Neural cell (in vitro differentiated cells): ENCODE results near the gene CTRL. TPM values are rescaled to one million over a fixed set of nuclear protein-coding genes. Genes with fewer than 3 reads are reported as not detected.

ENCODE experiments used
- H2AFZ ChIP-seq: fragments of 200-600, 300-800 bp; sonication (generic), shearing (Covaris generic); 2 replicates; pipeline ENCODE4 v1.6.0; 2014; ENCODE audit warnings: low read depth, mild to moderate bottlenecking, antibody characterized with exemption, low read length, moderate library complexity
- H3F3A ChIP-seq: fragments of 200-600 bp; shearing (Covaris generic); 2 replicates; pipeline ENCODE4 v1.6.1; 2016; ENCODE audit warnings: mild to moderate bottlenecking, moderate library complexity, mixed read lengths, antibody characterized with exemption, low read length; ENCODE audit not compliant: insufficient read depth, poor library complexity, severe bottlenecking
- H3K27ac ChIP-seq: fragments of 200-600, 300-800 bp; sonication (generic), shearing (Covaris generic); 2 replicates; pipeline ENCODE4 v1.5.1; 2014; ENCODE audit warnings: mild to moderate bottlenecking, low read length, moderate library complexity
- H3K27me3 ChIP-seq: fragments of 300-800, 200-600 bp; sonication (generic), shearing (Covaris generic); 2 replicates; pipeline ENCODE4 v1.6.0; 2014; ENCODE audit warnings: mild to moderate bottlenecking, low read depth, low read length, moderate library complexity; ENCODE audit not compliant: insufficient read depth
- H3K36me3 ChIP-seq: fragments of 300-800, 200-600 bp; sonication (generic), shearing (Covaris generic); 2 replicates; pipeline ENCODE4 v1.5.1; 2014; ENCODE audit warnings: mild to moderate bottlenecking, antibody characterized with exemption, low read length, moderate library complexity; ENCODE audit not compliant: insufficient read depth
- H3K4me2 ChIP-seq: fragments of 300-800, 200-600 bp; sonication (generic), shearing (Covaris generic); 2 replicates; pipeline ENCODE4 v1.6.0; 2014; ENCODE audit warnings: mild to moderate bottlenecking, low read length
- H3K4me3 ChIP-seq: fragments of 300-800, 200-600 bp; sonication (generic), shearing (Covaris generic); 2 replicates; pipeline ENCODE4 v1.5.1; 2014; ENCODE audit warnings: mild to moderate bottlenecking, low read length, moderate library complexity
- H3K79me2 ChIP-seq: fragments of 200-600 bp; shearing (Covaris generic); replicated peaks from 2 replicates; pipeline ENCODE4 v1.6.0; 2014; ENCODE audit warnings: mild to moderate bottlenecking, low read length, moderate library complexity; ENCODE audit not compliant: insufficient read depth
- H3K9ac ChIP-seq: fragments of 300-800, 200-600 bp; sonication (generic), shearing (Covaris generic); 2 replicates; pipeline ENCODE4 v1.6.1; 2016; ENCODE audit warnings: mild to moderate bottlenecking, low read length, mixed read lengths
- H3K9me2 ChIP-seq: fragments of 200-600 bp; shearing (Covaris generic); 2 replicates; pipeline ENCODE4 v1.6.1; 2016; ENCODE audit warnings: mild to moderate bottlenecking, low read length, mixed read lengths; ENCODE audit not compliant: insufficient read depth
- H3K9me3 ChIP-seq: fragments of 200-600, 300-800 bp; sonication (generic), shearing (Covaris generic); 2 replicates; pipeline ENCODE4 v1.6.1; 2016; ENCODE audit warnings: mild to moderate bottlenecking, mixed run types, low read length, moderate library complexity, mixed read lengths
- H4K20me1 ChIP-seq: fragments of 200-600 bp; shearing (Covaris generic); 2 replicates; pipeline ENCODE4 v1.6.1; 2016; ENCODE audit warnings: mild to moderate bottlenecking, mixed run types; ENCODE audit not compliant: insufficient read depth
- CTCF ChIP-seq: fragments of 450-650 bp; IDR thresholded peaks from 2 replicates; pipeline ENCODE4 v1.5.1; 2014; ENCODE audit warnings: antibody characterized with exemption, mild to moderate bottlenecking, moderate library complexity; ENCODE audit not compliant: poor library complexity, severe bottlenecking
- EP300 ChIP-seq: fragments of 450-650 bp; conservative IDR thresholded peaks from 2 replicates; pipeline ENCODE4 v1.6.1; 2014; ENCODE audit warnings: antibody characterized with exemption, mild to moderate bottlenecking, moderate library complexity; ENCODE audit not compliant: poor library complexity, severe bottlenecking
- EZH2 ChIP-seq: fragments of 200-600, 300-800 bp; shearing (Covaris generic), sonication (generic); IDR thresholded peaks from 2 replicates; pipeline ENCODE4 v1.6.1; 2014; ENCODE audit warnings: antibody characterized with exemption, low read length, borderline replicate concordance, mild to moderate bottlenecking; ENCODE audit not compliant: insufficient read depth, poor library complexity, severe bottlenecking
- MXI1 ChIP-seq: fragments of 450-650 bp; conservative IDR thresholded peaks from 2 replicates; pipeline ENCODE4 v1.6.1; 2014; ENCODE audit warnings: antibody characterized with exemption, mild to moderate bottlenecking; ENCODE audit not compliant: poor library complexity, severe bottlenecking
- POLR2AphosphoS5 ChIP-seq: IDR thresholded peaks from 2 replicates; pipeline ENCODE4 v1.6.1; 2012
- RAD21 ChIP-seq: fragments of 450-650 bp; conservative IDR thresholded peaks from 2 replicates; pipeline ENCODE4 v1.6.1; 2014; ENCODE audit warnings: antibody characterized with exemption, mild to moderate bottlenecking, moderate library complexity
- SMC3 ChIP-seq: fragments of 450-650 bp; conservative IDR thresholded peaks from 2 replicates; pipeline ENCODE4 v1.6.1; 2014; ENCODE audit warnings: antibody characterized with exemption, mild to moderate bottlenecking, moderate library complexity; ENCODE audit not compliant: poor library complexity
- TAF1 ChIP-seq: IDR thresholded peaks from 2 replicates; pipeline ENCODE4 v1.6.1; 2012; ENCODE audit warnings: low read depth
- polyA plus RNA-seq: library from polyadenylated mRNA; depleted of rRNA; stranded (reverse); fragments of >200 nt; gene quantifications from 2 replicates; pipeline ENCODE4 v1.2.3, GENCODE V29; 2014
- TF ChIP-seq, protein P1 (sequence below): IDR thresholded peaks from 2 replicates; pipeline ENCODE4 v1.6.1; 2012; ENCODE audit warnings: borderline replicate concordance

The CTRL gene
- polyA plus RNA-seq, 1 donor from 2014 or later, result 3.8 TPM

GRCh38 chr16:67949645-67950044 lies 18.0 kb upstream of the CTRL start:
- H3K79me2 ChIP-seq, result no peaks in the 10 kb centered on the region
- no peak overlapping the region for H3K4me2 ChIP-seq
- no peak overlapping the region for H3K4me3 ChIP-seq
- no peaks in the 10 kb centered on the region for H4K20me1 ChIP-seq
- no peak overlapping the region for H3K27ac ChIP-seq
- TF ChIP-seq, protein P1, sequence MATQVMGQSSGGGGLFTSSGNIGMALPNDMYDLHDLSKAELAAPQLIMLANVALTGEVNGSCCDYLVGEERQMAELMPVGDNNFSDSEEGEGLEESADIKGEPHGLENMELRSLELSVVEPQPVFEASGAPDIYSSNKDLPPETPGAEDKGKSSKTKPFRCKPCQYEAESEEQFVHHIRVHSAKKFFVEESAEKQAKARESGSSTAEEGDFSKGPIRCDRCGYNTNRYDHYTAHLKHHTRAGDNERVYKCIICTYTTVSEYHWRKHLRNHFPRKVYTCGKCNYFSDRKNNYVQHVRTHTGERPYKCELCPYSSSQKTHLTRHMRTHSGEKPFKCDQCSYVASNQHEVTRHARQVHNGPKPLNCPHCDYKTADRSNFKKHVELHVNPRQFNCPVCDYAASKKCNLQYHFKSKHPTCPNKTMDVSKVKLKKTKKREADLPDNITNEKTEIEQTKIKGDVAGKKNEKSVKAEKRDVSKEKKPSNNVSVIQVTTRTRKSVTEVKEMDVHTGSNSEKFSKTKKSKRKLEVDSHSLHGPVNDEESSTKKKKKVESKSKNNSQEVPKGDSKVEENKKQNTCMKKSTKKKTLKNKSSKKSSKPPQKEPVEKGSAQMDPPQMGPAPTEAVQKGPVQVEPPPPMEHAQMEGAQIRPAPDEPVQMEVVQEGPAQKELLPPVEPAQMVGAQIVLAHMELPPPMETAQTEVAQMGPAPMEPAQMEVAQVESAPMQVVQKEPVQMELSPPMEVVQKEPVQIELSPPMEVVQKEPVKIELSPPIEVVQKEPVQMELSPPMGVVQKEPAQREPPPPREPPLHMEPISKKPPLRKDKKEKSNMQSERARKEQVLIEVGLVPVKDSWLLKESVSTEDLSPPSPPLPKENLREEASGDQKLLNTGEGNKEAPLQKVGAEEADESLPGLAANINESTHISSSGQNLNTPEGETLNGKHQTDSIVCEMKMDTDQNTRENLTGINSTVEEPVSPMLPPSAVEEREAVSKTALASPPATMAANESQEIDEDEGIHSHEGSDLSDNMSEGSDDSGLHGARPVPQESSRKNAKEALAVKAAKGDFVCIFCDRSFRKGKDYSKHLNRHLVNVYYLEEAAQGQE, result no peak
- no peak for TF ChIP-seq EP300
- TF ChIP-seq RAD21, result no peak
- no peak for TF ChIP-seq EZH2
- TF ChIP-seq MXI1, result no peak
- TF ChIP-seq SMC3, result no peak
- TF ChIP-seq TAF1, result no peak
- no peak for TF ChIP-seq CTCF
- no peak for TF ChIP-seq POLR2AphosphoS5
- no peaks in the 10 kb centered on the region for H3K36me3 ChIP-seq
- no peak overlapping the region for H2AFZ ChIP-seq
- H3K9ac ChIP-seq, result no peak overlapping the region
- no peaks in the 10 kb centered on the region for H3K9me3 ChIP-seq
- H3K9me2 ChIP-seq, result no peaks in the 10 kb centered on the region
- H3F3A ChIP-seq, result no peaks in the 10 kb centered on the region
- no peaks in the 10 kb centered on the region for H3K27me3 ChIP-seq

GRCh38 chr16:67948015-67948414 lies 16.4 kb upstream of the CTRL start:
- H3K36me3 ChIP-seq, result no peaks in the 10 kb centered on the region
- H3K9me3 ChIP-seq, result no peaks in the 10 kb centered on the region
- no peak overlapping the region for H3K27ac ChIP-seq
- no peak overlapping the region for H3K4me2 ChIP-seq
- no peaks in the 10 kb centered on the region for H3K79me2 ChIP-seq
- H2AFZ ChIP-seq, result no peak overlapping the region
- H3K9ac ChIP-seq, result no peak overlapping the region
- H4K20me1 ChIP-seq, result no peaks in the 10 kb centered on the region
- no peaks in the 10 kb centered on the region for H3K27me3 ChIP-seq
- H3F3A ChIP-seq, result no peaks in the 10 kb centered on the region
- H3K9me2 ChIP-seq, result no peaks in the 10 kb centered on the region
- no peak overlapping the region for H3K4me3 ChIP-seq
- TF ChIP-seq TAF1 (no peak), EP300 (no peak), SMC3 (no peak), RAD21 (no peak), MXI1 (no peak)
